H1 (cell line): Measurements from ENCODE around the gene PIK3R1. TPM values are rescaled to one million over a fixed set of nuclear protein-coding genes. Genes with fewer than 3 reads are reported as not detected.

ENCODE experiments used
- CTCF ChIA-PET: fragments of 300-600 bp; sonication (Branson Sonifier 250); formaldehyde crosslinking; loops from one replicate; lab custom pipeline; 2021; ENCODE audit not compliant: partially characterized antibody; lab: Charles Lee
- POLR2A ChIA-PET: fragments of 300-600 bp; sonication (Branson Sonifier 250); formaldehyde crosslinking; loops from one replicate; lab custom pipeline; 2021; ENCODE audit warnings: inconsistent platforms; ENCODE audit not compliant: partially characterized antibody; lab: Charles Lee
- DNase-seq, 2 experiments: peaks; one replicate each; pipeline versions ENCODE4 v3.0.0 to v3.0.0-alpha.2; 2010 to 2022; ENCODE audit warnings: low spot score in 2 of 2, low read depth in 1 of 2, mixed read lengths in 1 of 2
- FAIRE-seq: peaks from 2 replicates; lab custom pipeline; 2011; peaks lifted over from hg19 to GRCh38; lab: Jason Lieb, UNC
- H2AFZ ChIP-seq: 2 replicates; pipeline ENCODE4 v1.8.1; 2012; ENCODE audit warnings: low read length, inconsistent platforms
- H2AK5ac ChIP-seq: 2 replicates; pipeline ENCODE4 v1.6.1; 2013; ENCODE audit warnings: low read depth, low read length
- H2BK120ac ChIP-seq: replicated peaks from 2 replicates; pipeline ENCODE3; 2013; ENCODE audit warnings: low read depth, low read length, inconsistent platforms
- H2BK12ac ChIP-seq: 2 replicates; pipeline ENCODE4 v1.6.1; 2013; ENCODE audit warnings: low read depth, low read length
- H2BK15ac ChIP-seq: 2 replicates; pipeline ENCODE4 v1.6.1; 2013; ENCODE audit warnings: low read length
- H2BK20ac ChIP-seq: 2 replicates; pipeline ENCODE4 v1.6.1; 2013; ENCODE audit warnings: low read length
- H2BK5ac ChIP-seq: 2 replicates; pipeline ENCODE4 v1.6.1; 2013; ENCODE audit warnings: low read depth, low read length
- H3K14ac ChIP-seq: 2 replicates; pipeline ENCODE4 v1.6.1; 2013; ENCODE audit warnings: inconsistent platforms; ENCODE audit not compliant: insufficient read length
- H3K18ac ChIP-seq: 2 replicates; pipeline ENCODE4 v1.6.1; 2013; ENCODE audit warnings: low read length; ENCODE audit errors: extremely low read depth
- H3K23ac ChIP-seq: 2 replicates; pipeline ENCODE4 v1.6.1; 2013; ENCODE audit warnings: inconsistent platforms; ENCODE audit not compliant: insufficient read length
- H3K23me2 ChIP-seq: 2 replicates; pipeline ENCODE4 v1.6.1; 2013; ENCODE audit warnings: low read depth, low read length
- H3K27ac ChIP-seq: 2 replicates; pipeline ENCODE4 v1.6.1; 2011; ENCODE audit warnings: low read depth, low read length, inconsistent platforms
- H3K27me3 ChIP-seq, 4 experiments: replicated peaks in 1 of 4; 1 replicate in 1 of 4; 2 replicates in 3 of 4; pipeline versions ENCODE4 v1.6.1 to v1.8.1; 2011 to 2013; ENCODE audit warnings: low read length in 3 of 4, mild to moderate bottlenecking in 3 of 4, inconsistent platforms in 2 of 4, mixed read lengths in 2 of 4, moderate library complexity in 1 of 4; ENCODE audit not compliant: control insufficient read depth in 3 of 4, insufficient read depth in 3 of 4; ENCODE audit errors: extremely low read depth in 1 of 4
- H3K36me3 ChIP-seq, 4 experiments: 2 replicates each; pipeline versions ENCODE4 v1.6.1 to v1.8.1; 2011 to 2013; ENCODE audit warnings: mild to moderate bottlenecking in 4 of 4, low read length in 3 of 4, moderate library complexity in 2 of 4, control low read depth in 1 of 4, inconsistent platforms in 1 of 4; ENCODE audit not compliant: insufficient read depth in 4 of 4, control insufficient read depth in 2 of 4
- H3K4ac ChIP-seq: replicated peaks from 2 replicates; pipeline ENCODE3; 2013; ENCODE audit warnings: low read length, low read depth, mixed read lengths, inconsistent platforms; ENCODE audit not compliant: insufficient read length
- H3K4me1 ChIP-seq, 4 experiments: replicated peaks in 1 of 4; 1 replicate in 1 of 4; 2 replicates in 3 of 4; pipeline versions ENCODE4 v1.6.1 to v1.8.1; 2011 to 2013; ENCODE audit warnings: low read length in 3 of 4, inconsistent platforms in 2 of 4, mixed read lengths in 1 of 4; ENCODE audit not compliant: insufficient read depth in 4 of 4, control insufficient read depth in 3 of 4
- H3K4me2 ChIP-seq, 2 experiments: 2 replicates each; pipeline versions ENCODE4 v1.6.1 to v1.8.1; 2011 to 2013; ENCODE audit warnings: low read depth in 2 of 2, low read length in 2 of 2, control low read depth in 1 of 2, inconsistent platforms in 1 of 2, mild to moderate bottlenecking in 1 of 2; ENCODE audit not compliant: insufficient read depth in 1 of 2
- H3K4me3 ChIP-seq, 4 experiments: fragments of 200-600, 300-600 bp in 1 of 4; sonication (generic), shearing (Covaris generic), sonication (Bioruptor Twin) in 1 of 4; 2 replicates each; pipeline versions ENCODE4 v1.5.1 to v1.8.1; 2011 to 2016; ENCODE audit warnings: low read length in 4 of 4, low read depth in 3 of 4, control low read depth in 2 of 4, inconsistent platforms in 2 of 4, mild to moderate bottlenecking in 2 of 4, mixed read lengths in 1 of 4, moderate library complexity in 1 of 4; ENCODE audit not compliant: insufficient read depth in 2 of 4; ENCODE audit errors: extremely low read depth in 1 of 4
- H3K56ac ChIP-seq: replicated peaks from 2 replicates; pipeline ENCODE3; 2013; ENCODE audit warnings: low read depth, mild to moderate bottlenecking, mixed read lengths, low read length, inconsistent platforms; ENCODE audit not compliant: insufficient read length
- H3K79me1 ChIP-seq: 2 replicates; pipeline ENCODE4 v1.6.1; 2013; ENCODE audit warnings: low read depth, low read length, control low read depth
- H3K79me2 ChIP-seq, 2 experiments: 2 replicates each; pipeline versions ENCODE4 v1.6.1 to v1.8.1; 2012 to 2013; ENCODE audit warnings: low read length in 2 of 2, mild to moderate bottlenecking in 2 of 2, inconsistent platforms in 1 of 2; ENCODE audit not compliant: insufficient read depth in 2 of 2, control insufficient read depth in 1 of 2
- H3K9ac ChIP-seq, 4 experiments: replicated peaks in 1 of 4; 1 replicate in 1 of 4; 2 replicates in 3 of 4; pipeline versions ENCODE4 v1.6.1 to v1.8.1; 2011 to 2013; ENCODE audit warnings: low read depth in 3 of 4, low read length in 3 of 4, control low read depth in 2 of 4, mild to moderate bottlenecking in 2 of 4, moderate library complexity in 2 of 4, inconsistent platforms in 1 of 4; ENCODE audit errors: extremely low read depth in 1 of 4
- H3K9me3 ChIP-seq, 2 experiments: 2 replicates each; pipeline versions ENCODE4 v1.6.1 to v1.8.1; 2012 to 2013; ENCODE audit warnings: mild to moderate bottlenecking in 2 of 2, moderate library complexity in 2 of 2, control low read depth in 1 of 2, inconsistent platforms in 1 of 2, low read depth in 1 of 2, low read length in 1 of 2, mixed read lengths in 1 of 2; ENCODE audit not compliant: insufficient read depth in 2 of 2
- H4K20me1 ChIP-seq, 2 experiments: replicated peaks in 1 of 2; 2 replicates each; pipeline versions ENCODE3 to v1.8.1; 2011 to 2013; ENCODE audit warnings: inconsistent platforms in 2 of 2, low read length in 2 of 2, mild to moderate bottlenecking in 1 of 2; ENCODE audit not compliant: insufficient read depth in 2 of 2, control insufficient read depth in 1 of 2
- H4K5ac ChIP-seq: 2 replicates; pipeline ENCODE4 v1.6.1; 2013; ENCODE audit warnings: low read length, low read depth, mixed read lengths, inconsistent platforms; ENCODE audit not compliant: insufficient read length
- H4K8ac ChIP-seq: 2 replicates; pipeline ENCODE4 v1.8.0; 2013; ENCODE audit warnings: mild to moderate bottlenecking, moderate library complexity, low read length, inconsistent platforms; ENCODE audit not compliant: insufficient read depth; ENCODE audit errors: extremely low read depth
- H4K91ac ChIP-seq: replicated peaks from 2 replicates; pipeline ENCODE3; 2013; ENCODE audit warnings: low read length, mixed read lengths, inconsistent platforms; ENCODE audit not compliant: insufficient read length
- BCL11A ChIP-seq, 2 experiments: IDR thresholded peaks; one replicate each; pipeline ENCODE4 v1.6.1; 2011; ENCODE audit warnings: low read depth in 2 of 2, low read length in 2 of 2, mild to moderate bottlenecking in 2 of 2
- CHD1 ChIP-seq: IDR thresholded peaks from 2 replicates; pipeline ENCODE4 v1.6.1; 2012; ENCODE audit warnings: low read depth, low read length, improper control_type of control experiment
- EP300 ChIP-seq, 2 experiments: IDR thresholded peaks; 1 replicate in 1 of 2; 2 replicates in 1 of 2; pipeline ENCODE4 v1.6.1; 2011 to 2012; ENCODE audit warnings: low read depth in 2 of 2, low read length in 2 of 2, mild to moderate bottlenecking in 2 of 2, borderline replicate concordance in 1 of 2, inconsistent platforms in 1 of 2, moderate library complexity in 1 of 2
- GABPA ChIP-seq: IDR thresholded peaks from 2 replicates; pipeline ENCODE4 v1.6.1; 2011; ENCODE audit warnings: mild to moderate bottlenecking, low read length, moderate library complexity, borderline replicate concordance; ENCODE audit not compliant: insufficient read depth
- JUN ChIP-seq: IDR thresholded peaks from 2 replicates; pipeline ENCODE4 v1.6.1; 2011; ENCODE audit warnings: low read depth, mild to moderate bottlenecking, improper control_type of control experiment, low read length
- PHF8 ChIP-seq: fragments of 200-600 bp; sonication (generic); conservative IDR thresholded peaks from 2 replicates; pipeline ENCODE4 v1.7.1; 2012; ENCODE audit warnings: low read depth, mild to moderate bottlenecking, inconsistent platforms, low read length, moderate library complexity
- POLR2AphosphoS5 ChIP-seq: IDR thresholded peaks from 2 replicates; pipeline ENCODE4 v1.6.1; 2011; ENCODE audit warnings: low read depth, low read length
- SIX5 ChIP-seq: IDR thresholded peaks from 2 replicates; pipeline ENCODE4 v1.6.1; 2011; ENCODE audit warnings: mild to moderate bottlenecking, low read depth, low read length
- SP4 ChIP-seq: IDR thresholded peaks from 2 replicates; pipeline ENCODE4 v1.6.1; 2012; ENCODE audit warnings: low read length, inconsistent platforms
- SRF ChIP-seq: IDR thresholded peaks from 2 replicates; pipeline ENCODE4 v1.6.1; 2011; ENCODE audit warnings: mild to moderate bottlenecking, low read depth, low read length, moderate library complexity
- TAF1 ChIP-seq: IDR thresholded peaks from 2 replicates; pipeline ENCODE4 v1.6.1; 2011; ENCODE audit warnings: mild to moderate bottlenecking, low read depth, low read length
- TAF7 ChIP-seq: optimal IDR thresholded peaks from 2 replicates; pipeline ENCODE3; 2011; ENCODE audit warnings: low read depth, mild to moderate bottlenecking, inconsistent platforms, low read length, moderate library complexity, borderline replicate concordance
- TBP ChIP-seq: IDR thresholded peaks from 2 replicates; pipeline ENCODE4 v1.6.1; 2011; ENCODE audit warnings: low read depth, low read length, improper control_type of control experiment
- TCF12 ChIP-seq: IDR thresholded peaks from 2 replicates; pipeline ENCODE4 v1.6.1; 2011; ENCODE audit warnings: low read depth, mild to moderate bottlenecking, low read length
- WGBS, 2 experiments: shearing (Covaris generic) in 1 of 2; methylation state at CpG; one replicate each; pipeline versions ENCODE4 v1.1.6 to v1.1.7; 2013 to 2015; ENCODE audit warnings: low lambda C conversion rate in 2 of 2, mixed read lengths in 2 of 2, inconsistent platforms in 1 of 2, low coverage in 1 of 2, missing lambda C conversion rate in 1 of 2; ENCODE audit not compliant: insufficient replicate concordance in 2 of 2, insufficient coverage in 1 of 2, insufficient read length in 1 of 2; ENCODE audit errors: extremely low coverage in 1 of 2, missing lambda C conversion rate in 1 of 2; 5-methylcytosine and 5-hydroxymethylcytosine counted together
- polyA plus RNA-seq, 7 experiments: library from polyadenylated mRNA; depleted of rRNA in 3 of 7; stranded (reverse) in 5 of 7; unstranded in 2 of 7; fragments of >200 nt in 5 of 7; fragments of 200-250 nt in 2 of 7; gene quantifications; 1 replicate in 5 of 7; 2 replicates in 1 of 7; 4 replicates in 1 of 7; pipeline versions ENCODE4 v1.2.1 to v1.2.3, GENCODE V29; 2011 to 2013; ENCODE audit warnings: missing spikeins in 2 of 7, mixed read lengths in 2 of 7
- total RNA-seq: library from RNA; stranded (reverse); fragmentation: NEBNext Ultra II Directional; extraction: Animal tissue kit (Norgen Biotek cat#: 25700); gene quantifications from 2 replicates; pipeline ENCODE4 v1.2.1, GENCODE V29; 2021

Gene PIK3R1
- total and polyA plus RNA-seq, 2 of the 8 experiments (the other 6 are each of a cell fraction or from before 2014, with no cell fraction given) = 2.3 to 13.7 TPM

- no peaks in the 10 kb centered on the region for H4K20me1 ChIP-seq
- H3K4me3 ChIP-seq = no peak overlapping the region
- no peak overlapping the region for H3K23ac ChIP-seq
- H3K18ac ChIP-seq = no peak overlapping the region
- DNase-seq = no peak
- POLR2A ChIA-PET = no interaction called here
- H2BK120ac ChIP-seq = no peak overlapping the region
- H3K4me2 ChIP-seq = no peak overlapping the region
- H4K91ac ChIP-seq = no peak overlapping the region
- H2BK20ac ChIP-seq = no peak overlapping the region
- H3K27ac ChIP-seq = no peak overlapping the region
- no peak overlapping the region for H3K14ac ChIP-seq
- CTCF ChIA-PET = no interaction called here
- 86% methylated on average over 4 of the region's 4 CpGs; no CpG with 5 or more reads in 1 of the 2 experiments for WGBS, 2 experiments
- H2BK5ac ChIP-seq = no peak overlapping the region
- H3K27me3 ChIP-seq = no peaks in the 10 kb centered on the region
- no peak overlapping the region for H3K56ac ChIP-seq
- no peaks in the 10 kb centered on the region for H3K9me3 ChIP-seq
- H4K8ac ChIP-seq = no peak overlapping the region
- H3K79me1 ChIP-seq = no peaks in the 10 kb centered on the region
- no peak overlapping the region for H2BK12ac ChIP-seq
- H3K9ac ChIP-seq = no peak overlapping the region
- no peaks in the 10 kb centered on the region for H3K79me2 ChIP-seq
- no peak overlapping the region for H3K4ac ChIP-seq
- H2AK5ac ChIP-seq = no peak overlapping the region
- H3K23me2 ChIP-seq = no peaks in the 10 kb centered on the region
- TF ChIP-seq TAF7 (no peak), TAF1 (no peak), SP4 (no peak), SIX5 (no peak), GABPA (no peak), JUN (no peak), PHF8 (no peak), SRF (no peak), POLR2AphosphoS5 (no peak), TCF12 (no peak), CHD1 (no peak), TBP (no peak), EP300 (IDR thresholded peaks at IDR 0.05; ENCODE audit: borderline replicate concordance in 1 of 2, low read depth in 2 of 2, low read length in 2 of 2) (no peak), BCL11A (IDR thresholded peaks at IDR 0.05; ENCODE audit: low read depth in 2 of 2, low read length in 2 of 2) (no peak)
- H2BK15ac ChIP-seq = no peak overlapping the region
- no peak for FAIRE-seq
- no peak overlapping the region for H2AFZ ChIP-seq
- no peak overlapping the region for H4K5ac ChIP-seq
- no peaks in the 10 kb centered on the region for H3K4me1 ChIP-seq
- H3K36me3 ChIP-seq = no peaks in the 10 kb centered on the region
Measured at GRCh38 chr5:68337235-68337634, 121.7 kb downstream of the PIK3R1 start.
